Endothelial cell of umbilical vein (primary cell): ENCODE data around the gene MACROD2. TPM values are rescaled to one million over a fixed set of nuclear protein-coding genes. Genes with fewer than 3 reads are reported as not detected.

ENCODE experiments used
- BruUV-seq: library from RNA; stranded (reverse); fragments of 400-500 nt; replicated peaks from 2 replicates; lab custom pipeline; 2021; lab: Mats Ljungman, UMichigan
- CTCF ChIA-PET: fragments of 300-600, 350-600 bp; sonication (Branson Sonifier 250); formaldehyde crosslinking; loops from one replicate; lab custom pipeline; 2021; ENCODE audit warnings: antibody characterized with exemption, inconsistent platforms; lab: Charles Lee
- POLR2A ChIA-PET: fragments of 300-600, 350-600 bp; sonication (Branson Sonifier 250); formaldehyde crosslinking; loops from one replicate; lab custom pipeline; 2021; ENCODE audit warnings: antibody characterized with exemption, inconsistent platforms; lab: Charles Lee
- DNase-seq: peaks from one replicate; pipeline ENCODE4 v3.0.0-alpha.2; 2011; ENCODE audit warnings: low read depth, low spot score
- FAIRE-seq: peaks from 2 replicates; lab custom pipeline; 2011; peaks lifted over from hg19 to GRCh38; lab: Jason Lieb, UNC
- H2AFZ ChIP-seq: 2 replicates; pipeline ENCODE4 v1.6.0; 2012; ENCODE audit warnings: low read depth, low read length, control low read depth, inconsistent platforms
- H3K27ac ChIP-seq: 2 replicates; pipeline ENCODE4 v1.5.1; 2011; ENCODE audit warnings: low read depth, mild to moderate bottlenecking, control low read depth, low read length, moderate library complexity; ENCODE audit not compliant: insufficient read depth
- H3K27me3 ChIP-seq, 2 experiments: 2 replicates each; pipeline versions ENCODE4 v1.6.0 to v1.6.1; 2011; ENCODE audit warnings: low read length in 2 of 2, mixed read lengths in 1 of 2; ENCODE audit not compliant: control insufficient read depth in 2 of 2, insufficient read depth in 2 of 2
- H3K36me3 ChIP-seq, 2 experiments: 2 replicates in 1 of 2; 3 replicates in 1 of 2; pipeline ENCODE4 v1.5.1; 2011; ENCODE audit warnings: low read length in 2 of 2, mild to moderate bottlenecking in 1 of 2, moderate library complexity in 1 of 2; ENCODE audit not compliant: control insufficient read depth in 2 of 2, insufficient read depth in 2 of 2; ENCODE audit errors: extremely low read depth in 1 of 2
- H3K4me1 ChIP-seq: 3 replicates; pipeline ENCODE4 v1.5.1; 2011; ENCODE audit warnings: mild to moderate bottlenecking, low read length; ENCODE audit not compliant: control insufficient read depth, insufficient read depth; ENCODE audit errors: extremely low read depth
- H3K4me2 ChIP-seq: 2 replicates; pipeline ENCODE4 v1.6.1; 2011; ENCODE audit warnings: low read length, control low read depth, mixed read lengths; ENCODE audit not compliant: insufficient read depth
- H3K4me3 ChIP-seq, 3 experiments: fragments of 200-600 bp in 1 of 3; sonication (generic), shearing (Covaris generic) in 1 of 3; replicated peaks in 1 of 3; 2 replicates each; pipeline ENCODE4 v1.5.1; 2011 to 2016; ENCODE audit warnings: control low read depth in 3 of 3, low read length in 3 of 3, mild to moderate bottlenecking in 2 of 3, inconsistent platforms in 1 of 3, low read depth in 1 of 3, moderate library complexity in 1 of 3; ENCODE audit not compliant: insufficient read depth in 1 of 3
- H3K79me2 ChIP-seq: 2 replicates; pipeline ENCODE4 v1.6.0; 2012; ENCODE audit warnings: low read length, inconsistent platforms; ENCODE audit not compliant: control insufficient read depth, insufficient read depth
- H3K9ac ChIP-seq: replicated peaks from 2 replicates; pipeline ENCODE3; 2011; ENCODE audit warnings: low read length, control low read depth; ENCODE audit not compliant: insufficient read depth; ENCODE audit errors: extremely low read depth
- H3K9me1 ChIP-seq: replicated peaks from 3 replicates; pipeline ENCODE4 v1.6.0; 2011; ENCODE audit warnings: mild to moderate bottlenecking, low read length; ENCODE audit not compliant: control insufficient read depth, insufficient read depth; ENCODE audit errors: extremely low read depth
- H3K9me3 ChIP-seq: replicated peaks from 2 replicates; pipeline ENCODE4 v1.5.1; 2012; ENCODE audit warnings: low read length, inconsistent platforms; ENCODE audit not compliant: control insufficient read depth, insufficient read depth
- H4K20me1 ChIP-seq: replicated peaks from 2 replicates; pipeline ENCODE3; 2011; ENCODE audit warnings: mild to moderate bottlenecking, low read length; ENCODE audit not compliant: control insufficient read depth, insufficient read depth; ENCODE audit errors: extremely low read depth
- CTCF ChIP-seq, 2 donors: IDR thresholded peaks; 1 replicate in 1 of 2; 2 replicates in 1 of 2; pipeline ENCODE4 v1.5.1; 2011; ENCODE audit warnings: low read length in 2 of 2, mild to moderate bottlenecking in 2 of 2, moderate library complexity in 2 of 2, control low read depth in 1 of 2, inconsistent platforms in 1 of 2, low read depth in 1 of 2; ENCODE audit not compliant: insufficient read depth in 1 of 2; ENCODE audit errors: extremely low read depth in 1 of 2
- EZH2 ChIP-seq: IDR thresholded peaks from 2 replicates; pipeline ENCODE4 v1.6.1; 2012; ENCODE audit warnings: borderline replicate concordance, low read depth, mild to moderate bottlenecking, moderate library complexity, low read length, inconsistent platforms; ENCODE audit not compliant: severe bottlenecking
- GATA2 ChIP-seq: IDR thresholded peaks from 2 replicates; pipeline ENCODE4 v1.7.0; 2011; ENCODE audit warnings: low read depth, mild to moderate bottlenecking, moderate library complexity, mixed read lengths, low read length; ENCODE audit not compliant: insufficient read length, insufficient read depth
- MAX ChIP-seq: IDR thresholded peaks from 2 replicates; pipeline ENCODE4 v1.6.1; 2011; ENCODE audit not compliant: insufficient read depth, insufficient read length
- MYC ChIP-seq: IDR thresholded peaks from one replicate; pipeline ENCODE4 v1.6.1; 2011; ENCODE audit warnings: mild to moderate bottlenecking, low read depth, low read length
- POLR2A ChIP-seq: IDR thresholded peaks from 2 replicates; pipeline ENCODE4 v1.6.1; 2012; ENCODE audit warnings: low read depth, mild to moderate bottlenecking, control low read depth, low read length
- dilution Hi-C: fragments of 300-500 bp; cut with MboI; formaldehyde crosslinking; loops from one replicate; pipeline ENCODE4 v1.15.0; 2019; ENCODE audit warnings: low sequenced_read_pairs; ENCODE audit not compliant: extremely low pct_ligation_motif_present
- intact Hi-C: fragments of 100-400 bp; cut with micrococcal nuclease; formaldehyde crosslinking; loops from one replicate; pipeline ENCODE4 v1.10.0; 2022
- polyA plus RNA-seq, 4 experiments: library from polyadenylated mRNA; depleted of rRNA in 3 of 4; stranded (reverse) in 3 of 4; unstranded in 1 of 4; fragments of >200 nt; gene quantifications; 2 replicates each; pipeline versions ENCODE4 v1.2.1 to v1.2.3, GENCODE V29; 2011 to 2012; ENCODE audit warnings: missing spikeins in 1 of 4
- total RNA-seq: library from RNA; stranded (reverse); gene quantifications from 2 replicates; pipeline ENCODE4 v1.2.3, GENCODE V29; 2021

Gene MACROD2
- total and polyA plus RNA-seq, 2 donors (not counting 3 experiments of a cell fraction or from before 2014, with no cell fraction given) = 0.11 to 0.73 TPM

- ChIA-PET POLR2A (no interaction called here), CTCF (interaction anchor here (1.0 to 3.7 kb wide), 4 partner anchors 13 to 1318 kb away, joined by 3 to 35 read pairs (median 4); partner anchors contain the start of gene FLRT3)
- TF ChIP-seq EZH2 (no peak), MAX (no peak), CTCF (IDR thresholded peaks at IDR 0.05; ENCODE audit: extremely low read depth in 1 of 2, insufficient read depth in 1 of 2, low read depth in 1 of 2, low read length in 2 of 2) (no peak), POLR2A (no peak), MYC (no peak)
- H3K4me1 ChIP-seq = no peaks in the 10 kb centered on the region
- H3K27ac ChIP-seq = no peak overlapping the region
- BruUV-seq = no TSS peak
- H3K27me3 ChIP-seq = no peaks in the 10 kb centered on the region
- no peaks in the 10 kb centered on the region for H3K9me1 ChIP-seq
- no peaks in the 10 kb centered on the region for H3K9me3 ChIP-seq
- H3K79me2 ChIP-seq = no peaks in the 10 kb centered on the region
- no peak overlapping the region for H3K4me2 ChIP-seq
- no peaks in the 10 kb centered on the region for H4K20me1 ChIP-seq
- FAIRE-seq (no peak), DNase-seq (peak; percentile 17)
- dilution Hi-C loops (no loop called here), intact Hi-C loops (no loop called here)
- H3K4me3 ChIP-seq = no peak overlapping the region
- no peaks in the 10 kb centered on the region for H3K36me3 ChIP-seq
- H2AFZ ChIP-seq = peak overlapping the region; percentile 51
- H3K9ac ChIP-seq = no peak overlapping the region
Observed at GRCh38 chr20:15656124-15656523, 1660.8 kb downstream of the MACROD2 start.

GRCh38 chr20:15658295-15658694 lies 1663.0 kb downstream of the MACROD2 start:
- Histone ChIP-seq H2AFZ (no peak overlapping the region), H3K36me3 (no peaks in the 10 kb centered on the region), H3K9ac (no peak overlapping the region), H3K4me3 (no peak overlapping the region), H3K27me3 (no peaks in the 10 kb centered on the region), H3K4me2 (no peak overlapping the region), H3K4me1 (no peaks in the 10 kb centered on the region), H3K9me3 (no peaks in the 10 kb centered on the region), H3K27ac (no peak overlapping the region), H3K79me2 (no peaks in the 10 kb centered on the region), H3K9me1 (no peaks in the 10 kb centered on the region), H4K20me1 (no peaks in the 10 kb centered on the region)
- intact Hi-C loops (no loop called here), dilution Hi-C loops (no loop called here)
- DNase-seq (no peak), FAIRE-seq (no peak)
- ChIA-PET CTCF (interaction anchor here (1.1 kb wide), 1 partner anchor 13 kb away, joined by 3 read pairs; no protein-coding TSS in a partner anchor), POLR2A (no interaction called here)
- BruUV-seq = no TSS peak
- TF ChIP-seq CTCF (IDR thresholded peaks at IDR 0.05; ENCODE audit: extremely low read depth in 1 of 2, insufficient read depth in 1 of 2, low read depth in 1 of 2, low read length in 2 of 2) (no peak), GATA2 (no peak)
